Adrenal gland (tissue), 12 donors: ENCODE data around the gene FSD1. TPM values are rescaled to one million over a fixed set of nuclear protein-coding genes. Genes with fewer than 3 reads are reported as not detected.

Source experiments
- DNase-seq, 7 donors: peaks; one replicate each; pipeline ENCODE4 v3.0.0-alpha.2; 2019 to 2020
- H3K27ac ChIP-seq, 5 donors: fragments of 200-600 bp; sonication (generic) in 4 of 5; 1 replicate in 3 of 5; 2 replicates in 2 of 5; pipeline versions ENCODE4 v1.5.1 to v1.8.0; 2016 to 2020; ENCODE audit warnings: mild to moderate bottlenecking in 1 of 5
- H3K27me3 ChIP-seq: fragments of 200-600 bp; 2 replicates; pipeline ENCODE4 v1.8.0; 2021
- H3K36me3 ChIP-seq, 2 donors: fragments of 200-600 bp; replicated peaks in 1 of 2; 1 replicate in 1 of 2; 2 replicates in 1 of 2; pipeline versions ENCODE4 v1.5.1 to v1.8.0; 2018 to 2022
- H3K4me1 ChIP-seq, 2 donors: fragments of 200-600 bp; replicated peaks in 1 of 2; 1 replicate in 1 of 2; 2 replicates in 1 of 2; pipeline versions ENCODE4 v1.5.1 to v1.8.0; 2018 to 2021
- H3K4me3 ChIP-seq, 4 donors: fragments of 200-600 bp; sonication (generic) in 3 of 4; one replicate each; pipeline ENCODE4 v1.5.1; 2016 to 2018
- H3K9me3 ChIP-seq, 3 donors: fragments of 200-600 bp; sonication (generic) in 1 of 3; replicated peaks in 1 of 3; 1 replicate in 2 of 3; 2 replicates in 1 of 3; pipeline versions ENCODE4 v1.5.1 to v1.8.0; 2016 to 2021
- POLR2A ChIP-seq, 2 donors: fragments of 450-650 bp; IDR thresholded peaks; one replicate each; pipeline ENCODE4 v1.6.1; 2017; ENCODE audit warnings: antibody characterized with exemption in 2 of 2, mild to moderate bottlenecking in 2 of 2, moderate library complexity in 1 of 2
- WGBS, 4 donors: extraction: QIAGEN DNeasy Blood & Tissue Kit in 2 of 4; methylation state at CpG; one replicate each; pipeline versions ENCODE4 v1.1.5 to v1.1.7; 2013 to 2017; 5-methylcytosine and 5-hydroxymethylcytosine counted together
- intact Hi-C, 2 donors: fragments of 100-400 bp; cut with DNase I; formaldehyde crosslinking; loops; one replicate each; pipeline versions ENCODE4 v1.14.1 to v1.15.0; 2022 to 2023
- polyA plus RNA-seq, 3 donors: library from polyadenylated mRNA; stranded (reverse); fragments of 200-250 nt in 2 of 3; fragments of 350-450 nt in 1 of 3; fragmentation: Illumina TruSeq in 1 of 3; extraction: RNeasy Lipid Tissue Mini Kit (QIAGEN cat#74804) in 1 of 3; gene quantifications; one replicate each; pipeline ENCODE4 v1.2.3, GENCODE V29; 2013 to 2014
- total RNA-seq, 9 donors: library from RNA; depleted of rRNA in 4 of 9; stranded (reverse); fragments of >200 nt in 4 of 9; fragments of 120-200 nt in 1 of 9; fragmentation: NEBNext Ultra II Directional in 1 of 9; extraction: Animal tissue kit (Norgen Biotek cat#: 25700) in 1 of 9; gene quantifications; one replicate each; pipeline versions ENCODE4 v1.1.0 to v1.2.4, GENCODE V29; 2013 to 2023
- TF ChIP-seq, protein P1 (sequence below), 6 experiments: fragments of 450-650 bp in 4 of 6; fragments of 200-600 bp in 2 of 6; sonication (generic) in 1 of 6; IDR thresholded peaks; 1 replicate in 5 of 6; 2 replicates in 1 of 6; pipeline versions ENCODE4 v1.5.1 to v1.8.0; 2016 to 2021; ENCODE audit warnings: antibody characterized with exemption in 6 of 6, mild to moderate bottlenecking in 2 of 6, moderate library complexity in 1 of 6
- donor health status: healthy with polysubstance abuse.
- donor health status: Bipolar disorder and iron deficiency.
- donor health status: DM: yes; HTN: yes; CAD: no.
- donor health status: DM: no; HTN: no; CAD: no.
- donor health status: DM: no; HTN: no; CAD: no.
- donor health status: DM: yes; HTN: yes; CAD: no.

FSD1 gene
- total and polyA plus RNA-seq, 12 donors: 0.34 to 7.2 (median 1.2) TPM; not detected in 3

DNA sequence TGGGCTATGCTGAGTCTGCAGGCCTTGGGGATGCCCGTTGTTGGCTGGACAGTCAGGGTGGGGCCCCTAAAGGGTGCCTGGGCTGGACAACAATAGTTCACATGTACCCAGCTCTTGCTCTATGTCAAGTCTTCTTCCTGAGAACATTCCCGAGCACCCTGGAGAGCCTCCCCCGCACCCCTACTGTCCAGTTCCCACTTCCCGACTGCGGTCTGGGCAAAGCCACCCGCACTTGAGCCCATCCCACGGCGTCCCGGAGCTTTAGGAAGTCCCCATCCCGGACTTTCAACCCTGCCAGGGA, 37.9 kb downstream of the FSD1 start:
- no peak for DNase-seq
- peak overlapping the region; percentile 57 to 93 (median 83) for H3K27ac ChIP-seq
- TF ChIP-seq, protein P1, sequence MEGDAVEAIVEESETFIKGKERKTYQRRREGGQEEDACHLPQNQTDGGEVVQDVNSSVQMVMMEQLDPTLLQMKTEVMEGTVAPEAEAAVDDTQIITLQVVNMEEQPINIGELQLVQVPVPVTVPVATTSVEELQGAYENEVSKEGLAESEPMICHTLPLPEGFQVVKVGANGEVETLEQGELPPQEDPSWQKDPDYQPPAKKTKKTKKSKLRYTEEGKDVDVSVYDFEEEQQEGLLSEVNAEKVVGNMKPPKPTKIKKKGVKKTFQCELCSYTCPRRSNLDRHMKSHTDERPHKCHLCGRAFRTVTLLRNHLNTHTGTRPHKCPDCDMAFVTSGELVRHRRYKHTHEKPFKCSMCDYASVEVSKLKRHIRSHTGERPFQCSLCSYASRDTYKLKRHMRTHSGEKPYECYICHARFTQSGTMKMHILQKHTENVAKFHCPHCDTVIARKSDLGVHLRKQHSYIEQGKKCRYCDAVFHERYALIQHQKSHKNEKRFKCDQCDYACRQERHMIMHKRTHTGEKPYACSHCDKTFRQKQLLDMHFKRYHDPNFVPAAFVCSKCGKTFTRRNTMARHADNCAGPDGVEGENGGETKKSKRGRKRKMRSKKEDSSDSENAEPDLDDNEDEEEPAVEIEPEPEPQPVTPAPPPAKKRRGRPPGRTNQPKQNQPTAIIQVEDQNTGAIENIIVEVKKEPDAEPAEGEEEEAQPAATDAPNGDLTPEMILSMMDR (IDR thresholded peaks at IDR 0.05): no peak
- no peak for TF ChIP-seq POLR2A (IDR thresholded peaks at IDR 0.05)
- H3K36me3 ChIP-seq: peaks cover 0 to 9% of the 10 kb centered on the region in 2 donors
- intact Hi-C loops: loop anchor here in 1 of 2 donors (10.0 kb wide), 1 partner anchor 53 kb away; no protein-coding TSS in a partner anchor
- peak overlapping the region in 2 of 4 donors; percentile 14 to 70 for H3K4me3 ChIP-seq
- peaks cover 12 to 25% of the 10 kb centered on the region in 2 donors for H3K4me1 ChIP-seq
- WGBS, 4 donors: 0 to 6% (median 2%) methylated on average over 1 to 10 of the region's 10 CpGs; no CpG with 5 or more reads in 1 of the 4 donors
- no peaks in the 10 kb centered on the region for H3K27me3 ChIP-seq
- no peaks in the 10 kb centered on the region for H3K9me3 ChIP-seq

DNA sequence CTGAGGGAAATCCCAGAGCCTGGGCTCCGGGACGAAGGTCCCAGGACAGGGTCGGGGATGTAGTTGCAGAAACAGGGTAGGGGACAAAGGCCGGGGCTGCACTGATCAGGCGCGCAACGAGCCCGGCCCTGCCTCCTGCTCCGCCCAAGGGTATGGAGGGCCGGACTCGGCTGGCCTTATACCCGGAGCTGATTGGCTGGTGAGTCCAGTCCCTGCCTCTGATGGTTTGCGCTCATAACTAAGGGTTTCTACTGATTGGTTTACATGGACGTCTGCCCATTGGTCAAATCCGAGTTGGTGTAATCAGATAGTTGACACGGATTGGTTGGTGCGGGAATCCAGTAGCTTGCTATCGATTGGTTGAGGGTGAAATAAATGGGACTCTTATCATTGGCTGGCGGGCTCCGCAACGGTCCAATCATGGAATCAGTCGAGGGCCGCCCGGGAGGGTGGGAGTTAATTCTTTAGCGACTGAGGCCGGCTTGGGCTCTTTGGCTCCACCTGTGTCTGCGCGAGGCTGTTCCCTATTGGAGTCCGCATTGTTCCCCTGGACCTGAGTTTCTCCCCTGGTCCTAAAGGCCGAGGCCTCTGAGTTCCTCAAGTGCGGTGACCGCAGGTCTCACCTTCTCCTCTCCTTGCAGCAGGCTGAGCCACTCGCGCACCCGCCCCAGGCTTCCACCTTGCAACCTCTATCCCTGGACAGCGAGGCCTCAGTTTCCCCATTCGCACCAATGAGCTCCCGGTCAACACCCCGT, 38.4 kb downstream of the FSD1 start:
- WGBS, 4 donors: 0 to 1% (median 0%) methylated on average over 20 to 39 of the region's 39 CpGs
- H3K4me3 ChIP-seq: peak overlapping the region in 3 of 4 donors; percentile 21 to 99 (median 38)
- intact Hi-C loops: loop anchor here in 1 of 2 donors (10.0 kb wide), 1 partner anchor 52 kb away; no protein-coding TSS in a partner anchor

DNA sequence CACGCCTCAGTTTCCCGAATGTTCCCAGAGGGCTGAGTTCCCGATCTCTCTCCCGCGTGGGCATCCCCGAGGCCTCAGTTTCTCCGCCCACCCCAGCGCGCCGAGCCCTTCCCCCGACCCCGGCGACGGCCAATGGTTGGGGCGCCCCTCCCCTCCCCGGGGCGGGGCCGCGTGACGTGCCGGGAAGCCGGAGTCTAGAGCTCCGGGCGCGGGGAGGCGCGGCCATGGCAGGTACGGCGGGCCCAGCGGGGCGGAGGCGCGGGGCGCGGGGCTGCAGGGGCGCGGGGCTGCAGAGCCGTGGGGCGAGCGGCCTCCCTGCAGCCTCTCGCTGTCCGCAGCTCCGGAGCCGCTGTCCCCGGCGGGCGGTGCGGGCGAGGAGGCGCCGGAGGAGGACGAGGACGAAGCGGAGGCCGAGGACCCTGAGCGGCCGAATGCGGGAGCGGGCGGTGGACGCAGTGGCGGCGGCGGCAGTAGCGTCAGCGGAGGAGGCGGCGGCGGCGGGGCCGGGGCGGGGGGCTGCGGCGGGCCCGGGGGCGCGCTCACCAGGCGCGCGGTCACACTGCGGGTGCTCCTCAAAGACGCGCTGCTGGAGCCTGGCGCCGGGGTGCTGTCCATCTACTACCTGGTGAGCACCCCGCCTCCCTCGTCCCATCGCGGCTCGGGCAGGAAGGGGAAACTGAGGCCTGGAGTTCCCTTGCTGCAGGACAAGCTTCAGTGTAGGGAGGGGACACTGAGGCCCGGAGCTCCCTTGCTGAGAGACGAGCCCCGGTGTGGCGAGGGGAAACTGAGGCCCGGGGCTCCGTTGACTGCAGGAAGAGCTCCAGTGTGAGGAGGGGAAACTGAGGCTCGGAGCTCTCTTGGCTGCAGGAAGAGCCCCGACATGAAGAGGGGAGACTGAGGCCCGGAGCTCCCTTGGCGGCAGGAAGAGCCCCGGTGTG, 39.2 kb downstream of the FSD1 start, which contains the start of gene MPND:
TSS of gene MPND (plus strand) at position 193 of the 938 bp plus-strand sequence. CDS start at position 225, 32 bp downstream.
- intact Hi-C loops: loop anchor here in 1 of 2 donors (10.0 kb wide), 1 partner anchor 51 kb away; no protein-coding TSS in a partner anchor
- TF ChIP-seq POLR2A (IDR thresholded peaks at IDR 0.05): peak in 1 of 2 donors; percentile 53
- TF ChIP-seq, protein P1 (IDR thresholded peaks at IDR 0.05): peak in 1 of 6 experiments; percentile 15
- Histone ChIP-seq H3K9me3 (no peaks in the 10 kb centered on the region), H3K4me1 (peaks cover 12 to 23% of the 10 kb centered on the region in 2 donors), H3K36me3 (peaks cover 0 to 9% of the 10 kb centered on the region in 2 donors), H3K27ac (peak within 1 kb of the TSS; percentile 57 to 93 (median 83)), H3K4me3 (peak within 1 kb of the TSS in 3 of 4 donors; percentile 21 to 99 (median 38)), H3K27me3 (no peaks in the 10 kb centered on the region)
- 5 to 14% (median 7%) methylated on average over 34 to 100 of the region's 101 CpGs for whole genome bisulfite sequencing, 4 donors
- DNase-seq: peak; percentile 86 to 94 (median 93)

More for the DNA sequence above, 38.4 kb downstream of the FSD1 start:
- no peaks in the 10 kb centered on the region for H3K9me3 ChIP-seq
- H3K4me1 ChIP-seq: peaks cover 12 to 25% of the 10 kb centered on the region in 2 donors
- H3K27me3 ChIP-seq: no peaks in the 10 kb centered on the region
- H3K36me3 ChIP-seq: peaks cover 0 to 9% of the 10 kb centered on the region in 2 donors
- peak overlapping the region; percentile 57 to 93 (median 83) for H3K27ac ChIP-seq
- TF ChIP-seq, protein P1 (IDR thresholded peaks at IDR 0.05): peak in 3 of 6 experiments; percentile 12 to 47 (median 34)
- peak; percentile 90 to 98 for TF ChIP-seq POLR2A (IDR thresholded peaks at IDR 0.05)
- DNase-seq: peak; percentile 95 to 100 (median 99)
